ENCODE measurements around the gene ERMN. TPM values are rescaled to one million over a fixed set of nuclear protein-coding genes. Genes with fewer than 3 reads are reported as not detected.

ERMN gene
- polyA plus RNA-seq, 1 donor (not counting 4 experiments of a cell fraction or from before 2014, with no cell fraction given): not detected

GRCh38 chr2:157361526-157361925 lies 35.9 kb upstream of the ERMN start:
- H3K9me3 ChIP-seq (ENCODE audit: control insufficient read depth, low read depth, low read length): no peaks in the 10 kb centered on the region
- TF ChIP-seq EZH2 (IDR thresholded peaks at IDR 0.05; ENCODE audit: low read length) (no peak), CTCF (optimal IDR thresholded peaks at IDR 0.05 in 1 of 3, IDR thresholded peaks at IDR 0.05 in 1 of 3, conservative IDR thresholded peaks at IDR 0.05 in 1 of 3; ENCODE audit: extremely low read depth in 1 of 3, insufficient read depth in 2 of 3, low read length in 3 of 3) (no peak)
- no peak overlapping the region for H3K4me3 ChIP-seq (ENCODE audit: control insufficient read depth in 2 of 3, extremely low read depth in 1 of 3, insufficient read depth in 2 of 3, low read depth in 1 of 3, low read length in 3 of 3)
- no peaks in the 10 kb centered on the region for H3K36me3 ChIP-seq (ENCODE audit: control insufficient read depth in 2 of 2, extremely low read depth in 1 of 2, insufficient read depth in 2 of 2, low read length in 2 of 2)
- H3K27me3 ChIP-seq (ENCODE audit: control insufficient read depth, extremely low read depth, insufficient read depth, low read length): no peaks in the 10 kb centered on the region
- no peaks in the 10 kb centered on the region for H3K79me2 ChIP-seq (ENCODE audit: control insufficient read depth, insufficient read depth, low read length)
- H3K4me2 ChIP-seq (ENCODE audit: control insufficient read depth, extremely low read depth, insufficient read depth, low read depth, low read length): no peak overlapping the region
- DNase-seq (ENCODE audit: low read depth, low spot score) (no peak), FAIRE-seq (no peak)
- no peak overlapping the region for H3K27ac ChIP-seq (ENCODE audit: control insufficient read depth, insufficient read depth, low read length)
- H3K9ac ChIP-seq (ENCODE audit: control insufficient read depth, extremely low read depth, insufficient read depth, low read length): no peak overlapping the region
- H4K20me1 ChIP-seq (ENCODE audit: control insufficient read depth, extremely low read depth, insufficient read depth, low read length): no peaks in the 10 kb centered on the region
- no peaks in the 10 kb centered on the region for H3K4me1 ChIP-seq (ENCODE audit: control insufficient read depth, extremely low read depth, insufficient read depth, low read length)
- H3K9me1 ChIP-seq (ENCODE audit: control insufficient read depth, extremely low read depth, insufficient read depth, low read length): no peaks in the 10 kb centered on the region
- dilution Hi-C loops (cut with MboI; ENCODE audit: extremely low pct_ligation_motif_present, low sequenced_read_pairs): no loop called here
- no peak overlapping the region for H2AFZ ChIP-seq (ENCODE audit: control insufficient read depth, low read length)

- H3K79me2 ChIP-seq (ENCODE audit: control insufficient read depth, insufficient read depth, low read length): no peaks in the 10 kb centered on the region
- H3K27me3 ChIP-seq (ENCODE audit: control insufficient read depth, extremely low read depth, insufficient read depth, low read length): no peaks in the 10 kb centered on the region
- FAIRE-seq: no peak
- H4K20me1 ChIP-seq (ENCODE audit: control insufficient read depth, extremely low read depth, insufficient read depth, low read length): no peaks in the 10 kb centered on the region
- H3K36me3 ChIP-seq (ENCODE audit: control insufficient read depth in 2 of 2, extremely low read depth in 1 of 2, insufficient read depth in 2 of 2, low read length in 2 of 2): no peaks in the 10 kb centered on the region
- H3K4me2 ChIP-seq (ENCODE audit: control insufficient read depth, extremely low read depth, insufficient read depth, low read depth, low read length): no peak overlapping the region
- TF ChIP-seq CTCF (optimal IDR thresholded peaks at IDR 0.05 in 1 of 3, IDR thresholded peaks at IDR 0.05 in 1 of 3, conservative IDR thresholded peaks at IDR 0.05 in 1 of 3; ENCODE audit: extremely low read depth in 1 of 3, insufficient read depth in 2 of 3, low read length in 3 of 3): no peak
- no peak for TF ChIP-seq EZH2 (IDR thresholded peaks at IDR 0.05; ENCODE audit: low read length)
- no peak overlapping the region for H2AFZ ChIP-seq (ENCODE audit: control insufficient read depth, low read length)
- dilution Hi-C loops (cut with MboI; ENCODE audit: extremely low pct_ligation_motif_present, low sequenced_read_pairs): no loop called here
- H3K4me1 ChIP-seq (ENCODE audit: control insufficient read depth, extremely low read depth, insufficient read depth, low read length): peaks cover 3% of the 10 kb centered on the region
- H3K9me3 ChIP-seq (ENCODE audit: control insufficient read depth, low read depth, low read length): no peaks in the 10 kb centered on the region
- no peak for DNase-seq (ENCODE audit: low read depth, low spot score)
- no peaks in the 10 kb centered on the region for H3K9me1 ChIP-seq (ENCODE audit: control insufficient read depth, extremely low read depth, insufficient read depth, low read length)
- H3K9ac ChIP-seq (ENCODE audit: control insufficient read depth, extremely low read depth, insufficient read depth, low read length): no peak overlapping the region
- H3K27ac ChIP-seq (ENCODE audit: control insufficient read depth, insufficient read depth, low read length): no peak overlapping the region
- H3K4me3 ChIP-seq (ENCODE audit: control insufficient read depth in 2 of 3, extremely low read depth in 1 of 3, insufficient read depth in 2 of 3, low read depth in 1 of 3, low read length in 3 of 3): no peak overlapping the region
These were observed 34.0 kb upstream of the ERMN start for GRCh38 chr2:157359628-157360027.

Measured in keratinocyte (primary cell).